Fibroblast of the aortic adventitia (primary cell): ENCODE results near the gene TAS2R7. TPM values are rescaled to one million over a fixed set of nuclear protein-coding genes. Genes with fewer than 3 reads are reported as not detected.
A peak's percentile ranks its signal among the peaks of the same experiment; 100 is the strongest.

Experiments
- DNase-seq: peaks from one replicate; pipeline ENCODE4 v3.0.0-alpha.2; 2010; ENCODE audit warnings: low read depth
- H3K4me3 ChIP-seq: 2 replicates; pipeline ENCODE4 v1.5.1; 2011; ENCODE audit warnings: low read depth, mild to moderate bottlenecking, control low read depth, low read length, moderate library complexity
- CTCF ChIP-seq: IDR thresholded peaks from 2 replicates; pipeline ENCODE4 v1.5.1; 2011; ENCODE audit warnings: mild to moderate bottlenecking, low read length, control low read depth, inconsistent platforms; ENCODE audit not compliant: insufficient read depth
- total RNA-seq: library from RNA; depleted of rRNA; stranded (reverse); fragments of >200 nt; gene quantifications from 2 replicates; pipeline ENCODE4 v1.2.3, GENCODE V29; 2012; ENCODE audit warnings: low replicate concordance

The TAS2R7 gene
- total RNA-seq, 1 donor = 0.18 TPM

GRCh38 chr12:10829994-10830393 lies 27.6 kb upstream of the TAS2R7 start:
- TF ChIP-seq CTCF = no peak
- peak; percentile 7 for DNase-seq
- no peak overlapping the region for H3K4me3 ChIP-seq

- TF ChIP-seq CTCF = no peak
- DNase-seq = no peak
These were observed 23.8 kb upstream of the TAS2R7 start, which contains the start of gene TAS2R10 for GRCh38 chr12:10826258-10826657. Gene TAS2R10 (minus strand): TSS chr12:10826358. CDS start chr12:10826269, 89 bp downstream.

GRCh38 chr12:10824957-10825356 lies 22.5 kb upstream of the TAS2R7 start:
- TF ChIP-seq CTCF = no peak
- H3K4me3 ChIP-seq = no peak overlapping the region
- no peak for DNase-seq

More at GRCh38 chr12:10826258-10826657, 23.8 kb upstream of the TAS2R7 start, which contains the start of gene TAS2R10:
- no peak within 1 kb of the TSS for H3K4me3 ChIP-seq

GRCh38 chr12:10811883-10812536 lies 9.6 kb upstream of the TAS2R7 start:
- no peak for TF ChIP-seq CTCF
- no peak overlapping the region for H3K4me3 ChIP-seq
- no peak for DNase-seq

- H3K4me3 ChIP-seq = no peak within 1 kb of the TSS
- DNase-seq = no peak
These were observed 7.6 kb upstream of the TAS2R7 start, which contains the start of gene TAS2R9 for GRCh38 chr12:10810068-10810467. Gene TAS2R9 (minus strand): TSS chr12:10810168. CDS start chr12:10810075, 93 bp downstream.

GRCh38 chr12:10807186-10807585 lies 4.8 kb upstream of the TAS2R7 start, which contains the start of gene TAS2R8:
Gene TAS2R8 (minus strand): TSS chr12:10807286. CDS start chr12:10806980, 306 bp downstream.
- no peak for TF ChIP-seq CTCF
- no peak within 1 kb of the TSS for H3K4me3 ChIP-seq
- no peak for DNase-seq

More at GRCh38 chr12:10810068-10810467, 7.6 kb upstream of the TAS2R7 start, which contains the start of gene TAS2R9:
- no peak for TF ChIP-seq CTCF

- no peak overlapping the region for H3K4me3 ChIP-seq
- DNase-seq = no peak
- no peak for TF ChIP-seq CTCF
These were observed 686 bp downstream of the TAS2R7 start for GRCh38 chr12:10801741-10802140.
